HG03064 (cell line): Measurements from ENCODE around the gene TICAM1.
"Not testable (repeated sequence)": the region's sequence is repeated elsewhere in the genome, so short reads cannot be mapped to it uniquely, and the experiment has no call there.

Experiments
- ATAC-seq: cut with Tn5 transposase; IDR thresholded peaks from one replicate; pipeline ENCODE4 v1.9.1; 2021; ENCODE audit warnings: low read depth; ENCODE audit not compliant: unreplicated experiment

TICAM1 gene

DNA sequence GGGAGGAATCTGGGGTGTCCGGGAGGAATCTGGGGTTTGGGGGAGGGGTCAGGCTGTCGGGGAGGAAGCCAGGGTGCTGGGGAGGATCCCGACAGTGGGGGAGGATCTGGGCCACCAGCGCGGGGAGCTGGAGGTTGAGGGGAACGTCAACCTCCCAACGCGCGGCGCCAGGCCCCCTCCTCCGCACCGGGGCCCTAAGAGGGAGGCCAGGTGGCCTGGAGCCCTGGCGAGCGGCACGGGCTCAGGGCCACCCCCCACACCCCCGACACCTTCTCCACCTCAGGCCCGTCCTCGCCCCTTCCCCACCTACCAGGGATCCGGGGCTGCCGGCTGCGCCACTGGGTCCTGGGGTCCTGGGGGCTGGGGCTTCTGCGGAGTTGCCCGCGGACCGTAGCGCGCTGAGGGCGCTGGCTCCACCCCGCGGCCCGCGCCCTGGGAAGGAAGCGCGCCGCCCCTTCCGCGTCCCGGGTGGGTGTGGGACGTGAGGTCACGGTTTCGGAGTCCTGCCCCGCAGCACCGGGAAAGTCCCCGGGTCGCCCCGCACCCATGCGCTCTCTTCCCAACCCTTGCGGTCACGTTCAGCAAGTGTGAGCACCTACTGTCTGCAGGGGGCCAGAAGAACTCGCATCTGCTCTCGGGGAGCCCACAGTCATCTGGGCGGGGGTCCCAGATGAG is at the start of gene TICAM1:
Gene TICAM1 (minus strand): TSS at position 409 of the 675 bp plus-strand sequence. CDS start 13,335 bp downstream, outside the sequence.
- no peak for ATAC-seq

DNA sequence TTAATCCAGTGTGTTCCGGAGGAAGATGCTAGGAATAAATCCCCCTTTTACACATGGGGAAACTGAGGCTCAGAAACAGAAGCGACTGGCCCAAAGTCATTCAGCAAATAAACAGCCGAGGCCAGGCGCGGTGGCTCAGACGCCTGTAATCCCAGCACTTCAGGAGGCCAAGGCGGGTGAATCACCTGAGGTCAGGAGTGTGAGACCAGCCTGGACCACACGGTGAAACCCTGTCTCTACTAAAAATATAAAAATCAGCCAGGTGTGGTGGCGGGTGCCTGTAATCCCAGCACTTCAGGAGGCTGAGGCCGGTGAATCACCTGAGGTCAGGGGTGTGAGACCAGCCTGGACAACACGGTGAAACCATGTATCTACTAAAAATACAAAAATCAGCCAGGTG is 47.5 kb upstream of the TICAM1 start:
- no peak for ATAC-seq

DNA sequence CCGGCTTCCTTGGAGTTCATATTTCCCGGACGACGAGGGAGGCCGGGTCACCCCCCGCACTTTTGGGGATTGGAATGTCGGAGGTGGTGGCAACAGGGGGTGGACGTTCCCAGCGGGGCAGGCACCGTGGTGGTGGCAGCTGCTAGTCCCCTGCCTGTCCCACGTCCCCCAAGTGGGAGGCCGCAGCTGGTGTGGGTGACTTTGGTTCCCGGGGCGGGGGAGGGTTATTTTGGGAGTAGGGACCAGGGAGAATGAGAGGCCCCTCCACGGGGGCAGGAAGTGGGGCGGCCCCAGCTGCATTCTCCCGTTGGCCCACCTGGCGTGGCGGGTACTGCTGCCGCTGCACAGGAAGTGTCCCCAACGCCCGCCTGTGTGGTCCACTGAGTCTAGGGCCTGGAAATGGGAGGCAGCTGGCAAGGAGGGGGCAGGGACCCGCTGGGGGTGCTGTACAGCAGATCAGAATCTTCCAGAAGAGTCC is 47.0 kb upstream of the TICAM1 start:
- no peak for ATAC-seq

DNA sequence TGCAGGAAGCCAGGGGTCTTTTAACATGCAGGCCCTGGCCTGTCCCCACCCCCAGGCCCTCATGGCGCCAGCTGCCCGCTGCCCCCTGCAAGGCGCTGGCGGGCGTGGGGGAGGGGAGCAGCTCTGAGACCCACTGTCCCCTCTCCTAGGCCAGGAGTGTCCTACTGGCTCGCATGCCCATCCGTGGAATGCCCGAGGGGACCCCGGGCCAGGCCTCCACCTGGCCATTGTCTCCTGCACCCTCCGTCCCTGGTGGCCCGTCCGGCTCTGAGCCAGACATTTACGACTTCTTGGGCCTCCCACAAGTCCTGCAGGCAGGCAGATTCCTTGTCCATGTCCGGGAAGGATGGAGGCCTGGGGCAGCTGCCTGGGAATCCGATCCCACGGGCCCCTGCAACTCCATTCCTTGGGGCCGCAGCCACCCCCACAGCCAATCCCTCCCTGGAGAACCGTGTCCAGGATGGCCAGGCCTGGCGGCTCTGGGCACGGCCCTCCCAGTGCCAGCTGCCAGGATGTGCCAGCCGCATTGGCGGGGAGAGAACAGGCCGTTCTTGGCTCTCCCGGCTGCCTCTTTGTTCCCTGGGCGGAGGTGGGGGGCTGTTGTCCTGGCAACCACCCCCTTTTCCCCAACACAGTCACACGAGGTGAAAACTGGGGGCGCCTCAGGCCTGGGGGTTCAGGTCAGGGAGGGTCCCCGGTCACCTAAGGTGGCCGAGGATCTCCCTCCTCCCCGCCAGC is 46.4 kb upstream of the TICAM1 start:
- no peak for ATAC-seq

DNA sequence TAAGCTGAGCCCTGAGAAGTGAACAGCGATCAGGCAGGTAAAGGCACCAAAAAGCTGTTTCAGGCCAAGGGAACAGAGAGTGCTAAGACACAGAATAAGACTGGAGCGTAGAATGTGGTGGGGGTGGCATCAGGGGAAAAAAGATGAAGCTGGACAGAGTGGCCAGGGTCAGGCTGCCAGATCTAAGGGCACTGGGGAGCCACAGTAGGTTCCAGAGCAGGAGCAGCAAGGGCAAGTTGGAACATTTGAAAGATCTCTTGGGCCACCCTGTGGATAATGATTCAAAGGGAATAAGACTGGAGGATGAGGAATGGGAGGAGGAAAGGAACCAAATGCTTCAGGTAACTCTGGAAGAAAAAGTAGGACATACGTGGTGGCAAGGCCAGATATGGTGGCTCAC is 42.4 kb upstream of the TICAM1 start:
- ATAC-seq = no peak

DNA sequence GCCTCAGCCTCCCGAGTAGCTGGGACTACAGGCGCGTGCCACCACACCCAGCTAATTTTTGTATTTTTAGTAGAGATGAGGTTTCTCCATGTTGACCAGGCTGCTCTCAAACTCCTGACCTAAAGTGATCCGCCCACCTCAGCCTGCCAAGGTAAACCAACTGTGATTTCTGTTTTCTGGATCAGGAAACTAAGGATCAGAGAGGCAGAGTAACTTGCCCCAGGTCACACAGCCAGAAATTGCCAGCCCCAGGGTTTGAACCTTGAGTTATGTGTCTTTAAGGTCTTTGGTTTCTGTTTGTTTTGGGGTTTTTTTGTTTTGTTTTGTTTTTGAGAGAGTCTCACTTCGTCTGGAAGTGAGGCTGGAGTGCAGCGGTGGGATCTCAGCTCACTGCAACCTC is 40.2 kb upstream of the TICAM1 start:
- ATAC-seq = no peak

DNA sequence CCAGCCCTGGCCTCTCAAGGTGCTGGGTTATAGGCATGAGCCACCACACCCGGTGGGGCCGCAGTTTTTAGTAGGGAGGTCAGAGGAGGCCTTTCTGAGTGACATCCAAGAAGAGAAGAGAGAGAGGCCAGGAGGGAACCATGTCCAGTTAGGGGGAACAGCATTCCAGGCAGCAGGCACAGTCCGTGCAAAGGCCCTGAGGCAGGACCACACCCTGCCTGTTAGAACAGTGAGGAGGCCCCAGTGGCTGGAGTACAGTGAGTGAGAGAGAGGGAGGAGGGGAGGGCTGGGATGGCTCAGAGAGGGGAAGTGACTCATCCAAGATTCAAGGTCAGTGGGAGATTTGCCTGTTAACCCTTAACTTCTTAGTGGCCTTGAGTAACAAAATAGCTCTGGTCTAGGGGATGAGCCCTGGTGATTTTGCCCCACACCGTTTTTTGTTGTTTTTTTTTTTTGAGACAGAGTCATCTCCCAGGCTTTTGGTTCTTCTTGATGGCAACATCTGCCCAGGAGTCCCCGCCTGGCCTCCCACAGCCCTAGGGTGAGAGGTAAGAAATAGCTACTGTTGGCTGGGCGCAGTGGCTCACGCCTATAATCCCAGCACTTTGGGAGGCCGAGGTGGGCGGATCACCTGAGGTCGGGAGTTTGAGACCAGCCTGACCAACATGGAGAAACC is 38.7 kb upstream of the TICAM1 start:
- no peak for ATAC-seq

DNA sequence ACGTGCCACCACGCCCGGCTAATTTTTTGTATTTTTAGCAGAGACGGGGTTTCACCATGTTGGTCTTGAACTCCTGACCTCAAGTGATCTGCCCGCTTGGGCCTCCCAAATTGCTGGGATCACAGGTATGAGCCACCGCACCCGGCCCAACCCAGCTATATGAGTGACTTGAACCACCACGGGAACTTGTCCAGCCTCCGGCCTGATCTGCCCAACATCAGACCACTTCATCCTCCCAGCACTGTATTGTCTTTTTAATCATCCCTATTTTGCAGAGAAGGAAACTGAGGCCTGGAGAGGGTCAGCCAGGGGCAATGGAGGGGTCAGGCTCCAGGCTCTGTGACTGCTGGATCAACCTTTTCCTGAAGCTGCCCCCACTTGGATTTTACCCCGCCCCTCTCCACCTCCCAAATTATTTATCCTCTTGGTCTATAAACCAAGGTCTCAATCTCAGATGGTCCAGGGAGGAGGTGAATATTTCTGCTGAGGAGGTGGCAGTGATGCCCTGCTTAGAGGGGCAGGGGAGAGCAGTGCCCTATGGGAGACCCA is 36.8 kb upstream of the TICAM1 start:
- no peak for ATAC-seq

DNA sequence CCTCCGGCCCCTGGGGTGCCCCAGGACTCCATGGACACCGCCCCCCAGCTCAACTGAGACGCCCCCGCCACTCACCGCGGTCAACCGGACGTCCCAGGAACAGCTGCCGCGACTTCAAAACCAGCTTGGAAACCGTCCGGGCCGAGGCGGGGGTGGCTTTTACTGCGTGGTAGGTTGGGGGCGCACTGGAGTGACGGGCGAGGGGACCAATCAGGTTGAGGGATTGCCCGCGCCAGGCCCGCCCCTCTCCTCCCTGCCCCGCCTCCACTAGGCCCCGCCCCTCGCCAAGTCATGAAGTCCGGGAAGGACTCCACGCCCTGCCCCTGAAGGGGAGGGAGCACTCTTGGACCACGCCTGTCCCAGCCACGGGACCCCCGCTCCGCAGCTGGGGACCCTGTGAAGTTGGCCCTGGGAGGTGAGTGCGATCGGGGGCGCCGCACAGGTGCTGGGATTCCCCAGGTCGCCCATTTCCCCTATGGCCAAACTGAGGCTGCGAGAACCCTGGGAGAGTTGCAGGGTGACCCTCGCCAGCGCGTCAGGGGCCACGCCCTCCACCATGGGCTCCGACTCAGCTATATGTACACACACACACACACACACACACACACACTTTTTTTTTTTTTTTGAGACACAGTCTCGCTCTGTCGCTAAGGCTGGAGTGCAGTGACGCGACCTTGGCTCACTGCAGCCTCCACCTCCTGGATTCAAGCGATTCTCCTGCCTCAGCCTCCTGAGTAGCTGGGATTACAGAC is 36.2 kb upstream of the TICAM1 start, which contains the start of gene PLIN3:
Gene PLIN3 (minus strand): TSS at position 134 of the 752 bp plus-strand sequence. CDS start 6,273 bp downstream, outside the sequence.
- ATAC-seq = no peak

DNA sequence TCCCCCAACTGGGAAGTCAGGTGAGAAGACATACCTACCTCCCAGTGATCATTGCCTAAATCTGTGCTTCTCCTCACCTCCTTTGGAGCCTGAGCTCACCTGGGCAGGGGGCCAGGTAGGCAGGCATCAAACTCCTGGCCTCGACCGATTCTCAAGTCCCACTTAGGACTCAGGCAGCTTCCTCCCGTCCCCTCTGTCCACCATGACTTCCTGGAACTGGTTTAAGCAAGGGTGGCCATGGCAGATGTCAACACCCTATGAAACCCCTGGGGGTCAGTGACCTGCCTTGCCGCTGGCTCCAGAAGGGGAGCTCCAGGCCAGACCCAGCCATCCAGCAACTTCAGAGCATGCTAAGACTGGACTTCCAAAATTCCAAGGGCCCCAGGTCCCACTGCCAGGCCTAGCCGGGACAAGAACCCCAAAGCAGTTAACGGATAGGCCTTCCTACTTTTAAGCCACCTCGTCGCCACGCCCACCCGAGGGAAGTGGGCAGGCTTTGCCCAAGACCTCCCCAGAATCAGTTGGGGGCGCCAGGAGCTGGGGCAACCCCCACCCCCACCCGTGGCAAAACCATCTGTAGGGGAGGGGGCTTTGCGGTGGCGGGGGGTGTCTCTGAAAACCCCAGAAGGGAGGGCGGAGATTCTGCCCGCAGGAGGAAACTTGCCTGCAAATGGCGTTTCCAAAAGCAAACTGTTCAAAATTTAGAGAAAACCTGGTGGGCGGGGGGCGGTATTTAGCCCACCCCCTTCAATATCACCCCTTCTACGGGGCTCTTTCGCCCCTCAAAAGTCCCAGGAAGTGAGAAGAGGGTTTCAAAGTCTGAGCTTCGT is 35.3 kb upstream of the TICAM1 start:
- no peak for ATAC-seq

DNA sequence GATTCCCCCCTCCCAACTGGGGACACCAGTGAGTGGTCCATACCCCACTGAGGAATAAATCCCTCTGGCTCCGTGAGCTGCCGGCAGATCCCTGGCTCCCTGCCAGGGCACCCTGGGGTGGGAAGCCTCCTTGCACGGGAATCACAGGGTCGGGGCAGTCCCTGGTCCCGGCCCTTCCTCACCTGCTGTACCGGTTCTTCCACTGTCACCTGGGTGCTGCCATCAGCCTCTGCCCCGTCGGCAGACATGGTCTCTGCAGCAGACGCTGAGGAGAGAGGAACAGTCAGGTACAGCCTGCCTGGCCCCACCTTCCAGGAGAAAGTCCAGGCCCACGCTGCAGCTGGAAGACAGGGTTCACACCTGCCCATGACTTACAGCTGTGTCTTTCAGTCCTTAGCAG is 29.6 kb upstream of the TICAM1 start:
- ATAC-seq = no peak

DNA sequence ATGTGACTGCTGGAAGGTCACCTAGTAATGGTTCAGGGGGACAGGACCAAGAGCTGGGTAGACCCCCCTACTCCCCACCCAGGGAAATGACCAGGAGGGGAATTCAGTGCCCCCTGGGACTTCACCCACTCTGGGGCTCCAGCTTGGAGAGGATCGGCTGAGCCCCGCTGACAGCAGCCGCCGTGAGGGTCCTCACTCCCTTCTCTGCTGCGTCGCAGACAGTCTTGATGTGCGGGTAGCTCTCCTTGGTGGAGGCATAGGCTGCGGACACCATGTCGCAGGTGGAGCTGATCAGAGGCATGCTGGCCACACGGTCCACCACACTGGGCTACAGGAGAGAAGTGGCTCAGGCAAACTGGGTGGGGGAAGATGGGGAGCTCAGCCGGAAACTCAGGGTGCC is 28.2 kb upstream of the TICAM1 start:
- ATAC-seq = no peak

DNA sequence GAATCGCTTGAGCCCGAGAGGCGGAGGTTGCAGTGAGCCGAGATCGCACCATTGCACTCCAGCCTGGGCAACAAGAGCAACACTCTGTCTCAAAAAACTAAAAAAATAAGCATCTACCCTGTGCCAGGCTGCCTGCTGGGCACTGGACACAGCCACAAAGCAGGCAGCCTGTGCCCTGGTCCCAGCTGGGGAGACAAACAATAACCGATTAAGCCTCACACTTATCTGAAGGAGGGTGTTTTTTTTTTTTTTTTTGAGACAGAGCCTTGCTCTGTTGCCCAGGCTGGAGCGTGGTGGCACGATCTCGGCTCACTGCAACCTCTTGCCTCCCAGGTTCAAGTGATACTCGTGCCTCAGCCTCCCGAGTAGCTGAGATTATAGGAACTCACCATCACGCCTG is 25.0 kb upstream of the TICAM1 start:
- not testable (repeated sequence) for ATAC-seq

DNA sequence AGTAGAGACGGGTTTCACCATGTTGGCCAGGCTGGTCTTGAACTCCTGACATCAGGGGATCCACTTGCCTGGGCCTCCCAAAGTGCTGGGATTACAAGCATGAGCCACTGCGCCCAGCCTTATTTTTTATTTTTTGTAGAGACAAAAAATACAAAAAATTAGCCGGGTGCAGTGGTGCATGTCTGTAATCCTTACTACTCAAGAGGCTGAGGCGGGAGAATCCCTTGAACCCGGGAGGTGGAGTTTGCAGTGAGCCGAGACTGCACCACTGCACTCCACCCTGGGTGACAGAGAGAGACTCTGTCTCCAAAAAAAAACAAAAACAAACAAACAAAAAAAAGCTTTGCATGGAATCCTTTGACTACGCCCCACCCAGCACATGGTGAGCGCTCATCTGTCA is 22.0 kb upstream of the TICAM1 start:
- not testable (repeated sequence) for ATAC-seq

DNA sequence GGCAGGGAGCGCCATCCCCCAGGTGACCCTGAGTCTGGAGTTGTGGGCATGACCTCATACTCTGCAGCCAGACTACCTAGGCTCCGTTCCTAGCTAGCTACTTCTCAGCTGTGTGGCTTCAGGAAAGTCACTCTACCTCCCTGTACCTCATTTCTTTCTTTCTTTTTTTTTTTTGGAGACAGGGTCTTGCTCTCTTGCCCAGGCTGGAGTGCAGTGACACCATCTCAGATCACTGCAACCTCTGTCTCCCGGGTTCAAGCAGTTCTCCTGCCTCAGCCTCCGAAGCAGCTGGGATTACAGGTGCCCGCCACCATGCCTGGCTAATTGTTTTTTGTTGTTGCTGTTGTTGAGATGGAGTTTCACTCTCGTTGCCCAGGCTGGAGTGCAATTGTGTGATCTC is 21.0 kb upstream of the TICAM1 start:
- no peak for ATAC-seq

DNA sequence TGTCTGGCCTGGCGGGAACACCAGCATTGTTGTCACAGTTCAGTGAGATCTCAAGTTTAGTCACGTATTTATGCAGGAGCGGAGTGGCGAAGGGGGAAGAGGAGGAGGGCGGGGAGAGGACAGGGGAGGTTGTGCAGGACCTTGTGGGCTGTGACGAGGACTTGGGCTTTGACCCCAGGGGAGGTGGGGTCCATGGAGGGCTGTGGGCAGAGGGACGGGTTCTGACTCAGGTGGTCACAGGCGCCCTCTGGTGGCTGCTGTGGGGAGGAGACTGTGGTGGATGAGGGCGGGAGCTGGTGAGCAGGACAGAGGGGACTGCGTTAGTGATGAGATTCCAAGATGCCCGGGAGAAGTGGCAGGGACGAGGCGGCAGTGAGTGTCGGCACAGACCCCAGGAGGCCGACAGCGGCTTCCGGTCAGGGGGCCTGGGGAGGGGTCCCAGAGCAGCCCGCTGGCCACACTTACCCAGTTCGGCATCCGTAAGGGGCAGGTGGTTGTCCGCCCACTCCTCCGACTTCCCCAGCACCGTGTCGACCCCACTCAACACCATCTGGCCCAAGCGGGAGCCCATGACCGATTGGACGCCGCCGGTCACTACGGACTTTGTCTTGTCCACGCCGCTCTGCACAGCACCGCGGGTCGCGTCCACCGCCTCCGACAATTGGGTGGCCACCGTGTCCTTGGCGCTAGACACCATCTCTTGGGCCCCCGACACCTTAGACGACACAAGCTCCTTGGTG is 20.2 kb upstream of the TICAM1 start:
- no peak for ATAC-seq

DNA sequence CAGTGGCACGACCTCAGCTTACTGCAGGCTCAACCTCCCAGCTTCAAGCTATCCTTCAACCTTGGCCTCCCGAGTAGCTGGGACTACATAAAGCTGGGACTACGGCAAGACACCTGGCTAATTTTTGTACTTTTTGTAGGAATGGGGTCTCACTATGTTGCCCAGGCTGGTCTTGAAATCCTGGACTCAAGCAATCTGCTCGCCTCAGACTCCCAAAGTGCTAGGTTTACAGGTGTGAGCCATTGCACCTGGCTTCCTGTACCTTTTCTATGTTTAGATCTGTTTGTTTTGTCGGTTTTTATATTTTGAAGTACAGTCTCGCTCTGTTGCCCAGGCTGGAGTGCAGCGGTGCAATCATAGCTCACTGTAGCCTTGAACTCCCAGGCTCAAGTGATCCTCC is 17.5 kb upstream of the TICAM1 start:
- no peak for ATAC-seq

DNA sequence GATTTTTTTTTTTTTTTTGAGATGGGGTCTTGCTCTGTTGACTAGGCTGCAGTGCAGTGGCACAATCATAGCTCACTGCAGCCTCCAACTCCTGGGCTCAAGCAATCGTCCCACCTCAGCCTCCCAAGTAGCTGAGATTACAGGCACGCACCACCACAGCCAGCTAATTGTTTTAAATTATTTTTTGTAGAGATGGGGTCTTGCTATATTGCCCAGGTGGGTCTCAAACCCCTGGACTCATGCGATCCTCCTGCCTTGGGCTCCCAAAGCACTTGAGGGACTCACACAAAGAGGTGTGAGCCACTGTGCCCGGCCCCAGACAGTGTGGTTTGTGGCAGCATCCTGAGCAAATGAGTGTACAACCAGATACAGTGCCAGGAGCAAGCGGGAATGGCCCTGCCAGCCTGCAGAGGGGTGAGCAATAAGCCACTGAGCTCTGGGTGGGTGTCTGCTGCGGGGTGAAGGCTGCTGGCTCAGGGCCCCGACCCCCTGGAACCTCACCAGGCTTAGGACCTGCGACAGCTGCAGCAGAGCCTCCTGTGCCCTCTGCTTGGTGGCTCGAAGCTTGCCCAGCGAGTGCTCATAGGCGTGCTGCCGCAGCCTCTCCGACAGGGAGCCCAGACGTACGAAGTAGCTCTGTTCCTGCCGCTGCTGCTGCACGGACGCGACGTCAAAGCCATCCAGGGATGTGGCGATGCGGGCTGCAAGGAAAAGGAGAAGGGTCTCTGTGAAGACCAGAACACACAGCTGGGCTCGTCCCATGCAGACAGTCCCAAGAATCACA is 15.9 kb upstream of the TICAM1 start:
- ATAC-seq = no peak
